Left renal cortex interstitium (tissue), 4 donors: ENCODE measurements around the gene EYA2. TPM values are rescaled to one million over a fixed set of nuclear protein-coding genes. Genes with fewer than 3 reads are reported as not detected.

ENCODE experiments used
- DNase-seq, 4 donors: peaks; one replicate each; pipeline ENCODE4 v3.0.0-alpha.2; 2013; ENCODE audit warnings: low read depth in 4 of 4, low spot score in 2 of 4, missing footprints in 1 of 4
- polyA plus RNA-seq, 4 donors: library from polyadenylated mRNA; unstranded; fragments of 120-200 nt; gene quantifications; one replicate each; pipeline ENCODE4 v1.2.1, GENCODE V29; 2013; ENCODE audit not compliant: insufficient read length in 4 of 4

EYA2 gene
- polyA plus RNA-seq, 4 donors, result 0.49 to 1.8 (median 0.69) TPM

DNA sequence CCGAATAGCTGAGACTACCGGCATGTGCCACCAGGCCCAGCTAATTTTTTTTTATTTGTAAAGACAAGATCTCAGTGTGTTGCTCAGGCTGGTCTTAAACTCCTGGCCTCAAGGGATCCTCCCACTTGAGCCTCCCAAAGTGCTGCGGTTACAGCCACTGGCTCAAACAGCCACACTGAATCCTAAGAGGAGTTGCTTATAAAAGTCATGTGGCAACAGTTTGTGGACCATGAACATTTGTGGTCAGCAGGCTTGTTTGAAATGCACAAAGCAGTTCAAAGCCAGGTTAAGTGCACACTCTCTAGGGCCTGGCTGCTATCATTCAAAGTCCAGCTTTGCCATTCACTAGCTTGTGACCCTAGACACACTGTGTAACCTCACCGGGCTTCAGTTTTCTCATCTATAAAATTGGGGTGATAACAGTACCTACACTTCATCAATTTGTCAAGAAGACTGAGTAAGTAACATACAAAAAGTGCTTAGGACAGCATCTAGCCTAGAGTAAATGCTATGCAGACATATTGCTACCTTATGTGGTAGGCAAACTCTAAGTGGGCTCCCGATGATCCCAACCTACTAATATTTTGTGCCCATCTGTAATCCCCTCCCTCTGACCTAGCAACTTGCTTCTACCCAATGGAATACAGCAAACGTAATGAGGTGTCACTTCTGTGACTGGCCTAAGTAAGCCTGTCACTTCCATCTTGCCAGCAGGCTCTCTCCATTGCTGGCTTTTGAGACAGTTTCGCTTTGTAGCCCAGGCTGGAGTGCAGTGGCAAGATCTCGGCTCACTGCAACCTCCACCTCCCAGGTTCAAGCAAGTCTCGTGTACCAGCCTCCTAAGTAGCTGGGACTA lies 338.9 kb downstream of the EYA2 start:
- DNase-seq, result no peak

DNA sequence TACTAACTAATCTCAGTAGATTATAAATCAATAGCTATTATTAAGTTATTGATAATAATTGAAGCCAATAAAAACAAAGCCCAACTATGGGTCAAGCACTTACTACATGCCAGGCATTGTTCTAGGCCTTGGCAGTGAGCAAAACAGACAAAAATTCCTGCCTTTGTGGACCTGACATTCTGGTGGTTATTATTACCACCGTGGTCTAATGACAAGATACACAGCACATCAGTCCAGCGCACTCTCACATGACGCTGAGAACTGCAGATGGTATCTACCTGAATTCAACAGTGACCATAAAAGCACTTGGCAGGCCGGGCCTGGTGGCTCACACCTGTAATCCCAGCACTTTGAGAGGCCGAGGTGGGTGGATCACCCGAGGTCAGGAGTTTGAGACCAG lies 340.5 kb downstream of the EYA2 start:
- no peak for DNase-seq

DNA sequence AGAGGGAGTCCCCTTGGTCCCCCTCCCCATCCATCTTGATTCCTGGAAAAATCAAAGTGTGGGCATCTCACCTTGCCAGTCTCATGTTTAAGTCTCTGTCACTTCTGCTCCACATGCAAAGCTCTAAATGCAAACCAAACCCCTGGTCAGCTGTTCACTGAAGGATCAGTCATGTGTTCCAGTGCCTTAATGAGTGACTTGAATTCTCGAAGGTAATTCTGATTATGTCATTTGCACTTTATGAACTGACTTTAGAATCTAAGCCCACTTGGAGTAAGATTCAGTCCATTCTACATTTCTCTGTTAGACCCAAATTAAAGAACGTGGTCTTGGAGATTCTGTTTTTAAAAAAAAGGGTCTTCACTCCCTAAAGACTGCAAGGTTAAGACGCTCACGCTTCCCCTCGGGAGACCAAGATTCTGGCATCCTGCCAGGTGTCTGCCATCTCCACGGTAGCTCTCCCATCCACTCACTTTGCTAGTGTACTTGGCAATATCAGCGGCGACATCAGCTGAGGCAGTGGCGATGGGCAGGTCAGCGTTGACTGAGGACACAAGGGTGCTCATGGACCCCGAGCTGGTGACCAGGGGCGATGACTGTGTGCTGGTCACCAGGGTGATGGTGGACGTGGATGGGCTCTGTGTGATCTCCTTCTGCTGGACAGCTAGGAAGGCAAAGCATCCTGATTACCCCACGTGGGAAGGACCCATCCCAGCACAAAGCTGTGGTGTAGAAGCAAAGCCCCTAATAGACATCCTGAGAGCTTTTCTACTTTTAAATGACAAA lies 341.4 kb downstream of the EYA2 start:
- no peak for DNase-seq

DNA sequence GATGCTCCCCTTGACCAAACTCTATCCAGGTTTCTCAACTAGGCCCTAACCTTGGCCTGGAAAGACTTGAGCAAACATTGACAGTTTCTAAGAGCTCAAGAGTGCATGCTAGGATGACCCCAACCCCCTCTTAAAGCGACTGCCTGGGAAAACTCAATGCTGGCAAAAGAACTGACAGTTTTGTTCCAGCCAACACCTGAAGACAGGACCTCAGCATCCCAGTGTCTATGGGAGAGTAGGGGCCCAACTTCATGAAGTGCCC lies 341.9 kb downstream of the EYA2 start:
- no peak for DNase-seq

DNA sequence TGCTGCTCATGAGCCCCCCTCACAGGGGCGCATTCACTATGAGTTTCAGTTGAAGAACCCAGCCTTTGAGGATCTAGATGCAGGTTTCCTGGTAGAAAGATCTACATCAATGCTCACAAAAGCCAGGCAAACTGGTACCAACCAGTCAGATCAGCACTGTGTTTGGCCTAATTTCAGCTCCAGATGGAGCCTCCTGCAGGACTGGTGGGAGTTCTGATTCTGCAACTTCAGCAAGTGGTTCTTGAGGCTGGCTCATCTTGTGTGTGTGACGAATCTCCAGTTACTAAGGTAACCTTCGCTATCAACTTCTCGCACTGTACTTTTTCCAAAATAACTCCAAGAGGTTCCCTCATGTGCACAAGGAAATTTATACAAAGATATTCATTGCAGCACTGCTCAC lies 343.1 kb downstream of the EYA2 start:
- no peak for DNase-seq

Other genes starting within 250 kb of the EYA2 start
- 10 to 100 TPM in 3 of 4 donors, 1 to 10 TPM in 1; 8.8 to 22.9 (median 20.3) TPM for gene SLC13A3, start 243.4 kb upstream of the EYA2 start, polyA plus RNA-seq
- gene TP53RK, start 205.4 kb upstream of the EYA2 start, polyA plus RNA-seq, result 10 to 100 TPM; 13.5 to 20.0 (median 17.1) TPM
- 10 to 100 TPM; 16.1 to 17.6 (median 16.8) TPM for gene SLC2A10, start 185.2 kb upstream of the EYA2 start, polyA plus RNA-seq